HG02588 (cell line): ENCODE data around the gene P2RX6.
A peak's percentile ranks its signal among the peaks of the same experiment; 100 is the strongest.

Experiments
- ATAC-seq: cut with Tn5 transposase; IDR thresholded peaks from one replicate; pipeline ENCODE4 v1.9.1; 2021; ENCODE audit warnings: mild to moderate bottlenecking, moderate library complexity; ENCODE audit not compliant: unreplicated experiment

Gene P2RX6

GRCh38 chr22:21012446-21013407, 2.2 kb upstream of the P2RX6 start:
- no peak for ATAC-seq

GRCh38 chr22:21013657-21014201, 1.2 kb upstream of the P2RX6 start:
- ATAC-seq: no peak

- peak; percentile 79 for ATAC-seq
These were observed 701 bp upstream of the P2RX6 start for GRCh38 chr22:21014202-21014725.

- no peak for ATAC-seq
These were observed 571 bp downstream of the P2RX6 start for GRCh38 chr22:21015466-21016006.

GRCh38 chr22:21016644-21017420, 1.9 kb downstream of the P2RX6 start:
- ATAC-seq: no peak

GRCh38 chr22:21018314-21018713, 3.3 kb downstream of the P2RX6 start:
- ATAC-seq: no peak

- no peak for ATAC-seq
These were observed 6.0 kb downstream of the P2RX6 start for GRCh38 chr22:21020802-21021429.

GRCh38 chr22:21022507-21022906, 7.5 kb downstream of the P2RX6 start:
- ATAC-seq: no peak

- ATAC-seq: no peak
These were observed 8.1 kb downstream of the P2RX6 start for GRCh38 chr22:21022955-21023614.

GRCh38 chr22:21025266-21025665, 10.3 kb downstream of the P2RX6 start:
- ATAC-seq: no peak

GRCh38 chr22:21025763-21026755, 11.1 kb downstream of the P2RX6 start:
- ATAC-seq: no peak

- ATAC-seq: no peak
These were observed 12.1 kb downstream of the P2RX6 start for GRCh38 chr22:21026783-21027692.

GRCh38 chr22:21028277-21029251, 13.6 kb downstream of the P2RX6 start:
- no peak for ATAC-seq

GRCh38 chr22:21029486-21030025, 14.6 kb downstream of the P2RX6 start:
- ATAC-seq: no peak

- ATAC-seq: no peak
These were observed 15.1 kb downstream of the P2RX6 start for GRCh38 chr22:21030032-21030431.
